Stimulated activated CD4-positive, alpha-beta T cell treated with anti-CD3 and anti-CD28 coated beads, TNF-alpha, amount 100 ng/mL, for 1 hour (primary cell): Measurements from ENCODE around the gene SLC7A7.
"Not testable (repeated sequence)": the region's sequence is repeated elsewhere in the genome, so short reads cannot be mapped to it uniquely, and the experiment has no call there.

ENCODE experiments used
- DNase-seq, 3 donors: peaks; one replicate each; pipeline ENCODE4 v3.0.0-alpha.2; 2020; ENCODE audit warnings: low read depth in 3 of 3, low spot score in 1 of 3

Gene SLC7A7

DNA sequence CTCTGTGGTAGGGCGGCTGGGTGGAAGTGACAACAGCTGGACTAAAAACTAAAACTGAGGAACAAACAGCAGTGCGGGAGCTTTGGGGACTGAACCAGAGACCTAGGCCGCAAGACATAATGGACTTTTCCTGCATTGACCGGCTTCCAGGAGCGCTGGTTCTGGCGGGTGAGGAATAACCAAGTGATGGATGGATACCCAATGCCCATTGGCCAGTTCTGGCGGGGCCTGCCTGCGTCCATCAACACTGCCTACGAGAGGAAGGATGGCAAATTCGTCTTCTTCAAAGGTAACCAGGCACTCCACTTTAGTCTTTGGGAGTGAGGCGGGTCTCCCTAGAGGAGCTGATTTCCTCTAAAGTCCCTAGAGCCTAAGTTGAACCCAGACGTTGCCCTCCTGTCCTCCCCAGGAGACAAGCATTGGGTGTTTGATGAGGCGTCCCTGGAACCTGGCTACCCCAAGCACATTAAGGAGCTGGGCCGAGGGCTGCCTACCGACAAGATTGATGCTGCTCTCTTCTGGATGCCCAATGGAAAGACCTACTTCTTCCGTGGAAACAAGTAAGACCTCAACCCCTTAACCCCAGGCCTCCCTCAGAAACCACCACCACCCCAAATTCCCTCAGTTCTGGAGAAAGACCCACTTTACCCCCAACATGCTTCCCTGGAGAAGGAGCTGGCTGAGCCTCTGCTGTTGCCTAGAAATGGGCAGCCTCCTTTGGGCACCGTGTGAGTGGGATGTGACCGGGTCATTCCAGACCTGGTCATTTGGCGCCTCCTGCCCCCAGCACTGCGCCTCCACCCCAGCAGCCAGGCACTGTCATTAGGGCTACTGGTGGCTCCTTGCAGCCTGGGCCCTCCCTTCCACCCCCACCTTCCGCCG is 29.2 kb upstream of the SLC7A7 start:
- no peak for DNase-seq

DNA sequence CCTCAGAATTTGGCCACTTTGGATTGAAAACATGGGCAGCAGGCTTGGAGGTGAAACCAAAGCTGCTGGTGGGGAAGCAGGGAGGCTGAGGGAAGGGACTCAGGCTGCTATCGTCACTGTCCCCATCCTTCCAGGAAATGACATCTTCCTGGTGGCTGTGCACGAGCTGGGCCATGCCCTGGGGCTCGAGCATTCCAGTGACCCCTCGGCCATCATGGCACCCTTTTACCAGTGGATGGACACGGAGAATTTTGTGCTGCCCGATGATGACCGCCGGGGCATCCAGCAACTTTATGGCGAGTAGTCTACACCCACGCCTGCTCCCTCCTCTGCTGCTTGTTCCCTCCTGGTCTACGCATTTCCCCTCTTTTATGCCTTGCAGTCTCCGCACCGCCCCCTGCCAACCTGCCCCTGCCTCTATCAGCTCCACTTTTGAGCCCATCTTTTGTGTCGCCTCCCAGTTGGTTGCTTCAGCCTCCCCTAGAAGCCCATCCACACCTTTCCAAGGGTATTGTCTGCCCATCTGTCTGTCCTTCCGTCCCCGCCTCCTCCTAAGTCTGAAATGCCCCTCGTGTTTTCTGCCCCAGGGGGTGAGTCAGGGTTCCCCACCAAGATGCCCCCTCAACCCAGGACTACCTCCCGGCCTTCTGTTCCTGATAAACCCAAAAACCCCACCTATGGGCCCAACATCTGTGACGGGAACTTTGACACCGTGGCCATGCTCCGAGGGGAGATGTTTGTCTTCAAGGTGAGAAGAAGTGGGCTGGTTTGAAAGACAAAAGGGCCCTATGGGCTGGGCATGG is 28.1 kb upstream of the SLC7A7 start:
- DNase-seq, result no peak

DNA sequence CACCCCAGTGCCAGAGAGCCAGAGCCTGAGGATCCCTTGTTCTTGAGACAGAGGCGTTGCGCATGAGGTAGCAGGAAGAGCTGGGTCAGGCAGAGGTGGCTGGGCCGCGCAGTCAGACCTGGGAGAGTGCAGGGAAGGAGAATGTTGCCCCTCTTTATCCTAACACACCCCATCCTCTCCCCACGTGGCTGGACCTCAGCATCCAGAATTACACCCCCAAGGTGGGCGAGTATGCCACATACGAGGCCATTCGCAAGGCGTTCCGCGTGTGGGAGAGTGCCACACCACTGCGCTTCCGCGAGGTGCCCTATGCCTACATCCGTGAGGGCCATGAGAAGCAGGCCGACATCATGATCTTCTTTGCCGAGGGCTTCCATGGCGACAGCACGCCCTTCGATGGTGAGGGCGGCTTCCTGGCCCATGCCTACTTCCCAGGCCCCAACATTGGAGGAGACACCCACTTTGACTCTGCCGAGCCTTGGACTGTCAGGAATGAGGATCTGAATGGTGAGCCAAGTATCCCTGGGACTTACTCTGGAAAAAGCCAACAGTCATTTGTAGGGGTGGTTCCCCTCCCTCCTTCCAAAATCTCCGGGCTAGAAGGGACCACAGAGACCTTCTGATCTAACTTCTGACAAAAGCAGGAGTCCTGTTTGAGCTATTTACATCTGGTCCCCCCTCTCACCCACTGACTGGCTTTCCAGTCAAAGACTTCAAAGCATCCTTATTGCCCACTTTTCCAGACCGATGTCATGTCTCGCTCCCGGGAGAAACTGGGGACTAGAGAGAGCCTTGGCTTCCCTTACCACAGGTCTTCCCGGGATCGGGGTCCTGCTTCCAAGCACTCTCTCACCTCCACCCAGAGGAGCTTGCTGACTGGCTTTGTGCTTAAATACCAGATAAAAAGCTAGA is 27.2 kb upstream of the SLC7A7 start:
- no peak for DNase-seq

GRCh38 chr14:22841769-22842168 is 26.5 kb upstream of the SLC7A7 start:
- no peak for DNase-seq

DNA sequence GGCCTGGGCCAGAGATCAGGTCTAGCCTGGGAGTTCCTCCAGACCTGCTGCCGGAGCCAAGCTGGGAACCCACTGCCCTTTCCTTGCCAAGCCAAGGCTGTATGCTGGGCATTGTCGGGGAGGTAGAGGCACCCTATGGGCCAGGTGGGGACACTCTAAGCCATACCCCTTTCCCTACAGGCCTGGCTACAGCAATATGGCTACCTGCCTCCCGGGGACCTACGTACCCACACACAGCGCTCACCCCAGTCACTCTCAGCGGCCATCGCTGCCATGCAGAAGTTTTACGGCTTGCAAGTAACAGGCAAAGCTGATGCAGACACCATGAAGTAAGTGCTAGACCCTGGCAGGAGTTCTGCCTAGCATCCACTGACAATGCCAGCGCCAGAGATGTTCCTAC is 26.1 kb upstream of the SLC7A7 start:
- DNase-seq, result no peak

DNA sequence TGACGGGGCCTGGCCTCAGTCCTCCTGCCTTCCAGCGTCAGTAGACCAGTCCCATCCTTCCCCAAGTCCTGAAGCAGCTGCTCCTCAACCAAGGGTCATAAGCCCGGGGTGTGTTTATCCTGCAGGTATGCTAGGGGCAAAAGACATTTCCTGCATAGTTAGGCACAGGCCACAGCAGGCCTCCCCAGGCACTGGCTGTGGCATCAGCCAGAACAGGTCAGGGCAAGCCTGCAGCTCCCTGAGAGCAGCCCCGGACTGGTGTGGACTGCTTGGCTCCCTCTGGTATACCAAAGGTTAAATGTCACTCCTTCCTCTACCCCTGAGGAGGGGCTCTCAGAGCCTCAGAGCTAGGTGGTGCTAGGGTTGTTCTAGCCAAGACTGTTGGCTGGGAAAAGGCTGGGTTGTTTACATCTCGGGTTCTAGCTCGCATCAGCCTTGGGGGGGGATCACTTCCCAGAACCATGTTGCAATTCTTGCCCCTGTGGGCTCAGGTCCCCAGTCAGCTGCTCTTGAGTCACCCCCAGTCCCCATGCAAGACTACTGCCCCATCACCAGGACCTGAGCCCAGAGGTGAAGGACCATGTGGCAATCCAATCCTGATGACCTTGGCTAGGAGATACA is 24.0 kb upstream of the SLC7A7 start:
- no peak for DNase-seq

GRCh38 chr14:22838631-22839041 is 23.4 kb upstream of the SLC7A7 start:
- no peak for DNase-seq

DNA sequence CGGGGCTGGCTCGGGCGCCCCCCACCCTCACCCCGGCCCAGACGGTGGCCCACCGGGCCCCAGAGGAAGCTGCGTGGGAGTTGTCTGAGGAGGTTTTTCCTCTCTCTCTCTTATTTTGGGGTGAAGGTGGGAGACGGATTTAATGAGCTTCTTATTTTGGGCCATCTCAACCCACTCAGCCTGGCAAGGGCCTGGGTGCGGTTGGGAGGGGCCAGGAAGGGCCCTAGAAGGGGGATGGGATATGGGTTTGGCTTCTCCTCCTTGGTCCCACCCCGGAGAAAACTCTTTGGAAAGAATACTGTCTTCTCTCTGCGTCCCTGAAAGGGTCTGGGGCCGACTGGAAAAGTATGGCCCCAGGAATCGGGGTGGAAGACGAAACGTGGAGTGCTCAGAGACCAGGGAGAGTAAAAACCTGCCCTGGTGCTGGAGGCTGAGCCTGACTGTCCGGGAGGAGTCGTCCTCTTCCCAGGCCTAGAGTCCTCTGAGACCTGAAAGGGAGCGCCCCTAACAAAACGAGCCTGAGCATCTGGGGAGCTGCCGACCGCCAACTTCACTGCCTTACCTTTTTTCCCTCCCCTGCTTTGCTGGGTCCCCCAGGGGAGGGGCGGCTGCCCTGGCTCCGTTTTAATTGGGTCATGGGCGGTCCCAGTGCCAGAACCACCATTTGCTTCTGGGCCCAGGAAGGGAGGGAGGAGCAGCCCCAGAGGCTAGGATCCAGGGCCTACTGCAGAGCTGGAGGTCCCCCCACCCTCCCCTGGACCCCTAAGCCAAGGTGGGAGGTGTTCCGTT is 22.7 kb upstream of the SLC7A7 start:
- no peak for DNase-seq

GRCh38 chr14:22837114-22837749 is 22.0 kb upstream of the SLC7A7 start:
- no peak for DNase-seq

DNA sequence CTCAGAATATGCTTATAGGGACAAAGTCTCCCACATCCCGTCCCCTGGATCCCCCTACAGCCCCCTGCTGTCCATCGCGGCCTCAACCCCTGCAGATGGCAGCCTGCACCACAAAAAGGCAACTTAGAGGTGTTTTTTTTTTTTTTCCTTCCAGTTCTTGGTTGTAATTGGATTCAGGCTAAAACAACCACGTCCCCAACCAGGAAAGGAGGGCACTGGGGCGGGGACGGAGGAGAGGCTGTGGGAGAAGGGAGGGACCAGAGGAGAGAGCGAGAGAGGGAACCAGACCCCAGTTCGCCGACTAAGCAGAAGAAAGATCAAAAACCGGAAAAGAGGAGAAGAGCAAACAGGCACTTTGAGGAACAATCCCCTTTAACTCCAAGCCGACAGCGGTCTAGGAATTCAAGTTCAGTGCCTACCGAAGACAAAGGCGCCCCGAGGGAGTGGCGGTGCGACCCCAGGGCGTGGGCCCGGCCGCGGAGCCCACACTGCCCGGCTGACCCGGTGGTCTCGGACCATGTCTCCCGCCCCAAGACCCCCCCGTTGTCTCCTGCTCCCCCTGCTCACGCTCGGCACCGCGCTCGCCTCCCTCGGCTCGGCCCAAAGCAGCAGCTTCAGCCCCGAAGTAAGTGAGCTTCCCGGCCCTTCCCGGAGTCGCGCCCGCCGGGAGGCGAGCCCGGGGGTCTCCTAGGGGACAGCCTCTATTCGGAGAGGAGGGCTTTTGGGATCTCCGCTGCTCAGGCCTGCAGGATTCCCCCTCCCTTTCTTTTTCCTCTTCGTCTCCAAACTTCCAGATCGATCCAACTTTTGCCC is 21.3 kb upstream of the SLC7A7 start, which contains the start of gene MMP14:
TSS of gene MMP14 (plus strand) at position 285 of the 813 bp plus-strand sequence. CDS start at position 518, 233 bp downstream.
- DNase-seq, result no peak

GRCh38 chr14:22835505-22835904 is 20.3 kb upstream of the SLC7A7 start:
- DNase-seq, result no peak

- DNase-seq, result no peak
Measured at GRCh38 chr14:22830443-22831010, 15.3 kb upstream of the SLC7A7 start.

DNA sequence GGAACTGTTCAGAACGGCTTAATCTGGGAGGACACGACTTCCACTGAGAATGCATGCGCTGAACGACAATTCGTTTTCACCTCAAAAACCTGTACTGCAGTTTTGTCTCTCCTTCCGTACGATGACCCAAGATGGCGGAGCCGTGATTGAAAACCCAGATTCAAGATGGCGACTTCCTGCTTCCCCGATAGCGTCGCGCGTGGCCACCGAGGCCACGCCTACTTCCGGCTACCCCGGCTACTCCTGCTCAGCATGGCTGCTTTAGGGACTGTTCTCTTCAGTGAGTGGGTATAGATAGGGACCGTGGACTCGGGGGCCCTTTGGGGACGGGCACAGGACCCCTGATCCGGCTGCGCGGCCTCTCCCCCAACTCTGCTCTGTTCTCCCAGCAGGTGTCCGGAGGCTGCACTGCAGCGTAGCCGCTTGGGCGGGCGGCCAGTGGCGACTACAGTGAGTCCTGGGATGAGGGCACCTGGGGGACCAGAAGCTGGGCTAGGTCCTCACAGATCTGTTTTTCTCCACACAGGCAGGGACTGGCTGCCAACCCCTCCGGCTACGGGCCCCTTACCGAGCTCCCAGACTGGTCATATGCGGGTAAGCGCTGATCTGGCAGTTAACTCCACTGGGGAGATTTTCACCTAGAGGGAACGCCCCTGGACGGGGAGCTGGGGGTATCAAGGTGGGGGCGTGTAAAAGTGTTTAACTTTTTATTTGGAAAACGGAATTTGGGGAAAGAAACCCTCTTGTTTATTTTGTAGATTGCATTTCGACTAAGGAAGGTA is 14.6 kb upstream of the SLC7A7 start, which contains the start of gene MRPL52:
TSS of gene MRPL52 (plus strand) at position 227 of the 782 bp plus-strand sequence. CDS start at position 253, 26 bp downstream.
- peak; percentile 77 to 81 (median 78) for DNase-seq

DNA sequence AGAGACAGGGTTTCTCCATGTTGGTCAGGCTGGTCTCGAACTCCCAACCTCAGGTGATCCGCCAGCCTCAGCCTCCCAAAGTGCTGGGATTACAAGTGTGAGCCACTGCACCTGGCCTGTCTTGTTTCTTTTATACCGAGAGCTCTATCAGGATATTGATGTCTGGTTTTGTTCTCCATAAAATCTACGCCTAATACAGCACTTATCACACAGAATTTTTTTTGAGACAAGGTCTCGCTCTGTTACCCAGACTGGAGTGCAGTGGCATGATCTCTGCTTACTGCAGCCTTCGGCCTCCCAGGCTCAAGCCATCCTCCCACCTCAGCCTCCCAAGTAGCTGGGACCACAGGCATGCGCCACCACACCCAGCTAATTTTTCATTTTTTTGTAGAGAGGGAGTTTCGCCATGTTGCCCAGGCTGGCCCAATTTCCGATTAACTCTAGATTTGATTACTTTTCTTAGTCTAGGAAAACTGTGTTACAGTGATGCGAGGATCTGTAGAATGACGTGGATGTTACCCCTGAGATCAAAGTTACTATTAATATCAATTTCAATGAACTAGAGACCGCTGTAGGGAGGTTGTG is 13.9 kb upstream of the SLC7A7 start:
- DNase-seq, result not testable (repeated sequence)

DNA sequence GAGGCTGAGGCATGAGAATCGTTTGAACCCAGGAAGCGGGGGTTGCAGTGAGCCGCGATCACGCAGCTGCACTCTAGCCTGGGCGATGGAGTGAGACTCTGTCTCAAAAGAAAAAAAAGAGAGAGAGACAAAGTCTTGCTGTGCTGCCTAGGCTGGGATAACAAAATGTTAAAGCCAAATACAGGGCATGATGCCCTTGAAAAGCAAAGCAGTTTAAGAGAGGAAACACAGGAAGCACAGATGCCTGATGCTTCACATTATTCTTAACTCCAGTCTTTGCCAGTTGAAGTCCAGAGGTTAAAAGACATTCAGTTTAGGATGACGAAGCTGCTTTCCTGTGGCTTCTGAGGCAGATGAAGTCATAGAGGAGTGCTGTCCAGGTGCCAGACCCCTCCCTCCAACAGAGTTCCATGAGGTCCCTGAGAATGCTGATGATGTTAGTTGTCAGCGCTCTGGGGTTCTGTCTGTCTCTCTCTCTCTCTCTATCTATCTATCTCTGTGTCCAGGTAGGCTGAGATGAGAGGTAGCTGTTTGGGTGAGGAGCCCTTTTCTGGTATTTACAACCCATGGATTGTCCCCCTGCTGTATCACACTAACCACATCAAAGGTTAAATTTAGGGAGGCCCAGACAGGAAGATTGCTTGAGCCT is 9.6 kb upstream of the SLC7A7 start:
- DNase-seq, result no peak

- peak; percentile 11 to 57 (median 50) for DNase-seq
Measured at GRCh38 chr14:22822571-22823098, 7.4 kb upstream of the SLC7A7 start.
